Raji (cell line): ENCODE measurements around the gene PUS3.
A peak's percentile ranks its signal among the peaks of the same experiment; 100 is the strongest.

Experiments used
- POLR2A ChIP-seq: IDR thresholded peaks from 2 replicates; pipeline ENCODE4 v1.6.1; 2011; ENCODE audit warnings: low read depth, low read length, control low read depth; ENCODE audit not compliant: insufficient read depth

The PUS3 gene

DNA sequence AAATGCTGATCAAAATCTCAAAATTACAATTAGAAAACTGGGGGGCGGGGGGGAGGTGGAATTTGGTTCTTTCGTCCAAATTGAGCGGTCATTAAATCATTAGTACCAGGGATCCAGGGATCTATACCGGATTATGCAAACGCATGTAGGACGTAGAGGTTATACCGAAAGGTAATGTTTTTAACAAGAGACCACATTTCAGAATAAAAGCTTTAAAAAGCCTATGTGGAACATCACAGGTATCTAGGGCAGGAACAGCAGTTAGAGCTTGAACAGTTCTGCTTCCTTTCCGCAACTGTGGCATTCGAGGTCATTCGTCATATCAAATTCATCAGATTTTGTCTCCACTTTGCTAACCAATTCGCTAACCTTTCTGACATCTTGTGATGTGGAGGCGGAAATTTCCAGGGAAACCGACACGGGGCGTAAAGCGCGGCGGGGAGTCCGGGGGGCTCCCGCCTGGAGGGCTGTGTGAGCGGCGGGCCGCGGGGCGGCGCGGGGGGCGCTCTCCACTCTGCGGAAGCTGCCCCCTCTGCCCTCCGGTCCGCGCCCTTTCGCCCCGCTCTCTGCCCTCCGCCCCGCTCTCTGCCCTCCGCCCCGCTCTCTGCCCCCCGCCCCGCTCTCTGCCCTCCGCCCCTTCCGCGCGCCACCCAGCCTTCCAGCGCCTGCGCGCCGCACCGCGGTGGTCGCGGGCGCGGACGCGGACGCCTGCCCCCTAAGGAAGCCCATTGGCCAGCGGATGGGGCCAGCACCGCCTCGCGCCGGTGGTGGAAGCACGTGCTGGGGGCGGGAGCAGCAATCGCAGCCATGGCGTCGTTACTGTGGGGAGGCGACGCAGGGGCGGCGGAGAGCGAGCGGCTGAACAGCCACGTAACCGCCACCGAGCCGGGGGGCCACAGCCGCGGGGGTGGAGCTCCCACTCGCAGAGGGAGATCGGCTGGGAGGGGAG lies 979 bp upstream of the PUS3 start, which contains the start of gene DDX25:
TSS of gene DDX25 (plus strand) at position 798 of the 949 bp plus-strand sequence. CDS start at position 808, 10 bp downstream.
- TF ChIP-seq POLR2A, result no peak

GRCh38 chr11:125902277-125902926 lies 604 bp downstream of the PUS3 start:
- no peak for TF ChIP-seq POLR2A

GRCh38 chr11:125901872-125902271 lies 1.1 kb downstream of the PUS3 start:
- no peak for TF ChIP-seq POLR2A

DNA sequence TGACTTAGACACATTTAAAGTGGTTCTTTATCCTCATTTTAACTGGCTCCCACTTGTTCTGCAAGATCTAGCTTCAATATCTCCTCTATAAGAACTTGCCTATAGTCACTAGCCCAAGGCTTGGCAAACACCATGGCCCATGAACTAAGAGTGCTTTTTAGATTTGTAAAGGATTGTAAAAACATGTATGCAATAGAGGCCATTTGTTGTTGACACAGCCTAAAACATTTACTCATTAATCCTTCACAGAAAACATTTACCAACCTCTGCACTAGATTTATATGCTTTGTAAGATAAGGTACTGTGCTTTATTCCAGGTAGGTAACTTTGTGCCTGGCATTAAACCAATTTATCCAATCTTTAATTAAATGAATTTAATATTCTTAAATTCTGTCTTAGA lies 10.0 kb downstream of the PUS3 start:
- TF ChIP-seq POLR2A, result no peak

- TF ChIP-seq POLR2A, result no peak
These were observed 10.9 kb downstream of the PUS3 start for GRCh38 chr11:125892071-125892470.

GRCh38 chr11:125890447-125891100 lies 12.4 kb downstream of the PUS3 start:
- TF ChIP-seq POLR2A, result no peak

DNA sequence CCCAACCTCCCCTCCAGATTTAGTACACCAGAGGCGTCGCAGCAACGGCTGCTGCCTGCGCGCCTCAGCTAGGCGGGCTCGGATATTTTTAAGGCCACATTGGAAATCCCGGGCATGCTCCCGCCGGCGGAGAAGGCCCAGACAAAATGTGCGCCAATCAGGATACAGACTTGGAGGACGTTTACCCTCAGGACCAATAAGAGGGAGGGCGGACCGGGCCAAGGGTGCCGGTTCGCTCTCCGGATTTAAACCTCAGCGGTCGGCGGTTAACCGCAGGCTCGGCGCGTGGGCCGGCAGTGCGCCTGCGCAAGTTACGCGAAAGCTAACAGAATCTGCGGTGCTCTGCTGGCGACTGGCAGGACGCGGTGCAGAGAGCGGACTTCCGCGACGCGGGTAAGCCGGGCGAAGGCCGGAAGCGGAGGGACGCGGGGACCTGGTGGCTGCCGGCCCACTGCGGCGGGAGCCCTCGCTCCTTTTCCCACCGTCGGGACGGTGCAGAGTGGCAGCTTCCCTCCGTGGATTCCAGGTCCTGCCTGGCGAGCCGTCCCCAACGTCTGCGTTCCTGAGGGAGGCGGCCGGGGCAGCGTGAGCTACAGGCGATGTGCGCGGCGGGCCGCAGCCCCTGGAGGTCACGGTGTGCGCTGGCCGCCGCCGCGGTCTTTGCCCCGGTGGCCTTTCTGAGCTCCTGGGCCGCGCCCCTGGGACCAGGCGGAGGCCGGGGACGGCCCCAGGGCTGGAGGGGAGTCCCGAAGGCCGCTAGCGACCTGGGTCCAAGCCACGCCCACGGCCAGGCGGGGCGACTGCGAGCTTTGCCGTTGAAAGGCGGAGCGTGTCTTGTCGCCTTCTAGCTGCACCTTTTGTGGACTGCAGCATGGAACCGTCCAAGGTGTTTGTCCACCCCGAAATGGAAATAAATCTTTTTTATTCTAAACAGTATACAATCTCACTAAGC lies 15.4 kb downstream of the PUS3 start, which contains the start of gene HYLS1:
TSS of gene HYLS1 (plus strand) at position 296 of the 952 bp plus-strand sequence. CDS start 11,701 bp downstream, outside the sequence.
- TF ChIP-seq POLR2A, result peak; percentile 81

- no peak for TF ChIP-seq POLR2A
These were observed 16.0 kb downstream of the PUS3 start for GRCh38 chr11:125886997-125887372.

- TF ChIP-seq POLR2A, result no peak
These were observed 19.6 kb downstream of the PUS3 start for GRCh38 chr11:125883375-125883774.

GRCh38 chr11:125881291-125881690 lies 21.7 kb downstream of the PUS3 start:
- TF ChIP-seq POLR2A, result no peak

DNA sequence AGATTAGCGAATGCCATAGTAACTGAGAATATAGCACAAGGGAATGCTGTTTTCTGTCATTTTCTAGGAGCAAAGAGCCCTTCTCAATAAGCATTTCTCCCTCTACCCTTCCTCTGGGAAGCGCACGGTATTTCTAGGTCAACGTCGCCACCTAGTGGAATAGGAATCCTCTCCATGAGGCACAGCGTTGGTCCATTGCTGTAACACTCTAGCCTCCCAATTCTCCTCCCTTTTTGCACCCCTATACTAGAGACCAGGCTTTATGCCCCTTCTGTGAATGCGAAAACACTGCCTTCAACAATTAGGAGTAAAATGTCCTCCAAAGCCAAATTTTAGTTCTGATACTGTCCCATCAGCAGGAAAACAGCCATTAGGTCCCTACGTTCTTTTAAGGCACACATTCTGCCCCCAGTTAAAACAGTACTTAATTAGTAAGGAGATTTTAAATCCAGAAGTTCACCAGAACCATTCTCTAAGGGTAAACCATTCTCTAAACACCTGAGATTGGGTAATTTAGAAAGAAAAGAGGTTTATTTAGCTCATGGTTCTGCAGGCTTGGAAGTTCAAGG lies 28.4 kb downstream of the PUS3 start:
- TF ChIP-seq POLR2A, result no peak

- no peak for TF ChIP-seq POLR2A
These were observed 29.0 kb downstream of the PUS3 start for GRCh38 chr11:125873881-125874555.

DNA sequence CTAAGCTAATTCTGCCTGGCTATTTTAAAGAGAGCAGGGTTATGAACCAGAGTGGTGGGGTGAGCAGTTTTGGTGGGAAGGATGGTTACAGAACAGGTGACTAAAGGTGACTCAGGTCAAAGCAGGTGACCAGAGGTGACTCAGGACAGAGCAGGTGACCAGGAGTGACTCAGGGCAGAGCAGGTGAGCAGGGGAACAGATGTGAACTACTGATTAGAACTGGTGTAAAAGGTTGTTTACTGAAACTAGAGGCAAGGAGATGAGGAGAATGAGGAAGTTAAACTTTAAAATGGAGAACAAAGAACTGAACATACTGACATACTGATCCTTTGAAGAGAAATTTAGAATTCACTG lies 30.9 kb downstream of the PUS3 start:
- TF ChIP-seq POLR2A, result no peak
